Right lobe of liver (tissue), 4 donors: ENCODE data around the gene HSPA12A.

Experiments used
- POLR2A ChIP-seq: fragments of 450-650 bp; IDR thresholded peaks from one replicate; pipeline ENCODE4 v1.6.1; 2017; ENCODE audit warnings: antibody characterized with exemption, mild to moderate bottlenecking
- TF ChIP-seq, protein P1 (sequence below), 4 donors: fragments of 200-600 bp in 3 of 4; fragments of 450-650 bp in 1 of 4; IDR thresholded peaks; one replicate each; pipeline versions ENCODE4 v1.5.1 to v1.8.0; 2016 to 2022; ENCODE audit warnings: antibody characterized with exemption in 4 of 4, mild to moderate bottlenecking in 2 of 4
- donor health status: DM: no; HTN: no; CAD: no.
- donor health status: DM: no; HTN: no; CAD: no.
- donor health status: DM: no; HTN: yes; CAD: no.

- TF ChIP-seq, protein P1, sequence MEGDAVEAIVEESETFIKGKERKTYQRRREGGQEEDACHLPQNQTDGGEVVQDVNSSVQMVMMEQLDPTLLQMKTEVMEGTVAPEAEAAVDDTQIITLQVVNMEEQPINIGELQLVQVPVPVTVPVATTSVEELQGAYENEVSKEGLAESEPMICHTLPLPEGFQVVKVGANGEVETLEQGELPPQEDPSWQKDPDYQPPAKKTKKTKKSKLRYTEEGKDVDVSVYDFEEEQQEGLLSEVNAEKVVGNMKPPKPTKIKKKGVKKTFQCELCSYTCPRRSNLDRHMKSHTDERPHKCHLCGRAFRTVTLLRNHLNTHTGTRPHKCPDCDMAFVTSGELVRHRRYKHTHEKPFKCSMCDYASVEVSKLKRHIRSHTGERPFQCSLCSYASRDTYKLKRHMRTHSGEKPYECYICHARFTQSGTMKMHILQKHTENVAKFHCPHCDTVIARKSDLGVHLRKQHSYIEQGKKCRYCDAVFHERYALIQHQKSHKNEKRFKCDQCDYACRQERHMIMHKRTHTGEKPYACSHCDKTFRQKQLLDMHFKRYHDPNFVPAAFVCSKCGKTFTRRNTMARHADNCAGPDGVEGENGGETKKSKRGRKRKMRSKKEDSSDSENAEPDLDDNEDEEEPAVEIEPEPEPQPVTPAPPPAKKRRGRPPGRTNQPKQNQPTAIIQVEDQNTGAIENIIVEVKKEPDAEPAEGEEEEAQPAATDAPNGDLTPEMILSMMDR (IDR thresholded peaks at IDR 0.05): no peak
- TF ChIP-seq POLR2A: no peak
Measured at GRCh38 chr10:116733566-116733965, 8.8 kb downstream of the HSPA12A start.
